Endothelial cell (in vitro differentiated cells): ENCODE measurements around the gene COG5. TPM values are rescaled to one million over a fixed set of nuclear protein-coding genes. Genes with fewer than 3 reads are reported as not detected.
A peak's percentile ranks its signal among the peaks of the same experiment; 100 is the strongest.

Experiments used
- DNase-seq: peaks from one replicate; pipeline ENCODE4 v3.0.0; 2021; ENCODE audit warnings: low spot score
- H3K27ac Mint-ChIP-seq: one replicate; pipeline ENCODE4 v1.8.0; 2021; ENCODE audit warnings: mixed read lengths, inconsistent platforms; ENCODE audit not compliant: unreplicated experiment
- H3K27me3 Mint-ChIP-seq: one replicate; pipeline ENCODE4 v1.8.0; 2021; ENCODE audit warnings: mild to moderate bottlenecking, moderate library complexity, mixed read lengths, inconsistent platforms; ENCODE audit not compliant: unreplicated experiment
- H3K36me3 Mint-ChIP-seq: one replicate; pipeline ENCODE4 v1.8.0; 2021; ENCODE audit warnings: mild to moderate bottlenecking, low read depth, mixed read lengths, inconsistent platforms; ENCODE audit not compliant: unreplicated experiment
- H3K4me1 Mint-ChIP-seq: one replicate; pipeline ENCODE4 v1.8.0; 2021; ENCODE audit warnings: mild to moderate bottlenecking, mixed read lengths, inconsistent platforms; ENCODE audit not compliant: unreplicated experiment
- H3K4me3 Mint-ChIP-seq: one replicate; pipeline ENCODE4 v1.8.0; 2021; ENCODE audit warnings: mild to moderate bottlenecking, mixed read lengths, inconsistent platforms; ENCODE audit not compliant: unreplicated experiment
- H3K9me3 Mint-ChIP-seq: one replicate; pipeline ENCODE4 v1.8.0; 2021; ENCODE audit warnings: mixed read lengths, inconsistent platforms; ENCODE audit not compliant: unreplicated experiment
- CTCF ChIP-seq: fragments of 200-600 bp; sonication (generic); IDR thresholded peaks from one replicate; pipeline ENCODE4 v1.5.0; 2021; ENCODE audit warnings: antibody characterized with exemption; ENCODE audit not compliant: unreplicated experiment
- total RNA-seq: library from RNA; stranded (reverse); fragmentation: NEBNext Ultra II Directional; extraction: Animal tissue kit (Norgen Biotek cat#: 25700); gene quantifications from one replicate; pipeline ENCODE4 v1.2.1, GENCODE V29; 2021; ENCODE audit not compliant: unreplicated experiment

COG5 gene
- total RNA-seq, 1 donor from 2014 or later: 26.7 TPM

- Mint-ChIP-seq H3K9me3 (no peaks in the 10 kb centered on the region), H3K4me1 (peaks cover 44% of the 10 kb centered on the region), H3K36me3 (peaks cover 22% of the 10 kb centered on the region), H3K4me3 (peak overlapping the region; percentile 21), H3K27me3 (peaks cover 4% of the 10 kb centered on the region), H3K27ac (peak overlapping the region; percentile 99)
- peak; percentile 15 for DNase-seq
- no peak for TF ChIP-seq CTCF
Measured at GRCh38 chr7:107596881-107597581, 33.3 kb upstream of the COG5 start.

GRCh38 chr7:107594961-107595737, 31.4 kb upstream of the COG5 start:
- Mint-ChIP-seq H3K4me3 (peak overlapping the region; percentile 29), H3K4me1 (peaks cover 44% of the 10 kb centered on the region), H3K27me3 (peaks cover 4% of the 10 kb centered on the region), H3K36me3 (peaks cover 29% of the 10 kb centered on the region), H3K27ac (peak overlapping the region; percentile 99), H3K9me3 (no peaks in the 10 kb centered on the region)
- DNase-seq: no peak
- no peak for TF ChIP-seq CTCF

GRCh38 chr7:107593025-107593410, 29.3 kb upstream of the COG5 start:
- Mint-ChIP-seq H3K27ac (no peak overlapping the region), H3K4me3 (no peak overlapping the region), H3K27me3 (peaks cover 5% of the 10 kb centered on the region), H3K36me3 (peaks cover 43% of the 10 kb centered on the region), H3K4me1 (peaks cover 39% of the 10 kb centered on the region), H3K9me3 (no peaks in the 10 kb centered on the region)
- no peak for DNase-seq
- no peak for TF ChIP-seq CTCF

- Mint-ChIP-seq H3K4me3 (no peak overlapping the region), H3K27me3 (peaks cover 5% of the 10 kb centered on the region), H3K36me3 (peaks cover 43% of the 10 kb centered on the region), H3K9me3 (no peaks in the 10 kb centered on the region), H3K4me1 (peaks cover 34% of the 10 kb centered on the region), H3K27ac (no peak overlapping the region)
- TF ChIP-seq CTCF: no peak
- DNase-seq: no peak
Measured at GRCh38 chr7:107592361-107593024, 28.8 kb upstream of the COG5 start.

GRCh38 chr7:107591421-107591820, 27.7 kb upstream of the COG5 start:
- Mint-ChIP-seq H3K9me3 (no peaks in the 10 kb centered on the region), H3K27ac (no peak overlapping the region), H3K27me3 (peaks cover 1% of the 10 kb centered on the region), H3K4me1 (peaks cover 27% of the 10 kb centered on the region), H3K36me3 (peaks cover 43% of the 10 kb centered on the region), H3K4me3 (no peak overlapping the region)
- no peak for DNase-seq
- TF ChIP-seq CTCF: no peak
